Peyer's patch (tissue), 4 donors: ENCODE data around the gene ULK3.

ENCODE experiments used
- CTCF ChIP-seq, 6 experiments: fragments of 450-650 bp in 4 of 6; fragments of 200-600 bp in 2 of 6; sonication (generic) in 1 of 6; IDR thresholded peaks; one replicate each; pipeline ENCODE4 v1.5.1; 2017 to 2019; ENCODE audit warnings: antibody characterized with exemption in 6 of 6, mild to moderate bottlenecking in 3 of 6, moderate library complexity in 1 of 6
- POLR2A ChIP-seq, 2 donors: fragments of 450-650 bp; IDR thresholded peaks; one replicate each; pipeline ENCODE4 v1.5.1; 2017; ENCODE audit warnings: antibody characterized with exemption in 2 of 2, mild to moderate bottlenecking in 2 of 2, moderate library complexity in 2 of 2

GRCh38 chr15:74825866-74826265 is 17.1 kb downstream of the ULK3 start:
- TF ChIP-seq POLR2A (IDR thresholded peaks at IDR 0.05) (no peak), CTCF (IDR thresholded peaks at IDR 0.05) (no peak)
